Endometrium (tissue), 2 donors: Measurements from ENCODE around the gene ARFGAP1.

Experiments used
- FAIRE-seq: peaks from 2 replicates; lab custom pipeline; 2012; peaks lifted over from hg19 to GRCh38; lab: Jason Lieb, UNC
- donor health status: control.
- donor health status: control.

The ARFGAP1 gene

DNA sequence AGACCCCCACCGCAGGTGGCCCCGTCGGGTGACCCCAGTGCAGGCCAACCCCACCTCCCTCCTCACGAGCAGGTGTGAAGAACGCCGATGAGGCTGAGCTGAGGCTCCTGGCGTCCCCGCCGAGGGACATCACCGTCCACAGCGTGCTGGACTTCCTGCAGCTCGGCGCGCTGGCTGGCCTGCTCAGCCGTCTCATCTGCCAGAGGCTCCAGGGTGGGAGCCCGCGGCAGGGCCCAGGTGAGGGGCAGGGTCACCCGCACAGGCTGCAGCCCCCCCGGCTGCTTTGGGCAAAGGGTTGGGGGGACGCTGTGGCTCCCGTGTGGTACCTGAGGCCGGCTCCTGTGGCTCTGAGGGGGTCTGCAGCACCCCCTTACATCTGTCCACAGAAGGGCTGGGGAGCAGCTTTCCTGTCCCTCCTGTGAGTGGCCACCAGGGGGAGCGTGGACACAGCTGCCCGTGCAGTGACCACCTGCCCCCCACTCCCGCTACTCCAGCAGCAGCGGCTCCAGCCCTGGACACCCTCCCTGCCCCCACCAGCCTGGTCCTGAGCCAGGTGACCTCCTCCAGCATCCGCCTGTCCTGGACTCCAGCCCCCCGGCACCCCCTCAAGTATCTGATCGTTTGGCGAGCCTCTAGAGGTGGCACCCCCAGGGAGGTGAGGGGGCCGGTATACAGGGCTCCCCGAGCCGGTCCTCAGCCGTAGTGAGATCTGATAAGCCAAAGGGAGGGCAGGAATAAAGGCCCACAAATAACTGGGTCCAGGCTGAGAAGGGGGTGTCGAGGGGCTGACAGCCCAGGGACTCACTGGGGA is 36.9 kb downstream of the ARFGAP1 start:
- no peak for FAIRE-seq

DNA sequence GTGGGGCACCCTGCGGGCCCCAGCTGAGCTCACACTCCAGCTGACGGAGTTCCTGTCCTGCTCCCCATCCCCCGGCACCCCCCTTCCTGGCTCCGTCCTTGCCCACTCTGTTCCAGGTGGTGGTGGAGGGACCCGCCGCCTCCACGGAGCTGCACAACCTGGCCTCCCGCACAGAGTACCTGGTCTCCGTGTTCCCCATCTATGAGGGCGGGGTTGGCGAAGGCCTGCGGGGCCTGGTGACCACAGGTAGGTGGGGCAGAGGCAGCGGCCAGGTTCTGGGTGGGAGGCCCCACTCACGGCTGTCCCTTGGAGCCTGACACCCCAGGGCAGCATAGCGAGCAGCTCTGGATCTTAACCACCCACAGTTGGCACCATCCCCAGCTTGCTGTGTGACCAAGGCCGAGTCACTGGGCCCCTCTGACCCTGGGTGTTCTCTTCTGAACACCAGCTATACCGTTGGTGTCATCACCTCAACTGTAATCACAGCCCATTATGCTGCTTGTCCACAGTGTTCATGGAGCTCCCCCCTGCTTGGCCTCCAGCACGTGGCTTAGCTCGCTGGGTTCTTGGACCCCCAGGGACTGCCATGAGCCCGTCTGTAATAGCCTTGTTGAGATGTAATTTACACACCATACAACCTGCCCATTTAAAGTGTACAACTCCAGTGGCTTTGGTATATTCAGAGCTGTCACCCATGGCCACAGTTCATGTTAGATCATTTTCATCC is 37.8 kb downstream of the ARFGAP1 start:
- no peak for FAIRE-seq

DNA sequence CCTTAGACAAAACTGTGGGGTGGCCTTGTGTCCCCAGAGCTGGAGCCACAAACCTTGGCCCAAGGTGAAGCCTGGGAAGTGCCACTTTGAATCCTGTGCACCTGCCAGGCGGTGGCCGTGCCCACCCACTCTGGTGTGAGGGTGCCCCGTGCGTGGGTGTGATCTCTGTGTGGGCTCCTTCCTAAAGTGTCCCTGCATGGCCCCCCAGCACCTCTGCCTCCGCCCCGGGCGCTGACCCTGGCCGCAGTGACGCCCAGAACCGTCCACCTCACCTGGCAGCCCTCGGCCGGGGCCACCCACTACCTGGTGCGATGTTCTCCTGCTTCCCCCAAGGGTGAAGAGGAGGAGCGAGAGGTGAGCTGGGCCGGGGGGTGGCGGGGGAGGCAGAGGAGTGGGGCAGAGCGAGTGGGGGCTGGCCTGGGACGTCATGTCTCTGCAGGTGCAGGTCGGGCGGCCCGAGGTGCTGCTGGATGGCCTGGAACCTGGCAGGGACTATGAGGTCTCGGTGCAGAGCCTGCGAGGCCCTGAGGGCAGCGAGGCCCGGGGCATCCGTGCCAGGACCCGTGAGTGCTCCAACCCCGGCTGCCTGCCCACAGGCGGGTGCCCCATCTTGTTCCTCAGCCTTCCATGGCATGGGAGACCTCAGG is 38.7 kb downstream of the ARFGAP1 start:
- FAIRE-seq: no peak

DNA sequence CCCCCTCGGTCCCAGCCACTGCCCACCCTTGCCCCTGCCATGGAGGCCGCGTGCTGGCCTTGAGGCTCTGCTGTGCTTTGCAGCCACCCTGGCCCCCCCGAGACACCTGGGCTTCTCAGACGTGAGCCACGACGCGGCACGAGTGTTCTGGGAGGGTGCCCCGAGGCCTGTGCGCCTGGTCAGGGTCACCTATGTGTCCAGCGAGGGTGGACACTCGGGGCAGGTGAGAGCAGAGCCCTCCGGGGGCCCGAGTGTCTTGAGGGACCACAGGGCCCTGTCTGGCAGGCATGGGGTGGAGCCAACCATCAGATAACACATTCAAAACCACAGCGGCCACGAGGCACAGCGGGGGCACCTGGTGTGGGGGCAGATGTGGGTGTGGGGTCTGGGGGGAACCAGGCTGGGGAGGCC is 39.2 kb downstream of the ARFGAP1 start:
- FAIRE-seq: no peak

DNA sequence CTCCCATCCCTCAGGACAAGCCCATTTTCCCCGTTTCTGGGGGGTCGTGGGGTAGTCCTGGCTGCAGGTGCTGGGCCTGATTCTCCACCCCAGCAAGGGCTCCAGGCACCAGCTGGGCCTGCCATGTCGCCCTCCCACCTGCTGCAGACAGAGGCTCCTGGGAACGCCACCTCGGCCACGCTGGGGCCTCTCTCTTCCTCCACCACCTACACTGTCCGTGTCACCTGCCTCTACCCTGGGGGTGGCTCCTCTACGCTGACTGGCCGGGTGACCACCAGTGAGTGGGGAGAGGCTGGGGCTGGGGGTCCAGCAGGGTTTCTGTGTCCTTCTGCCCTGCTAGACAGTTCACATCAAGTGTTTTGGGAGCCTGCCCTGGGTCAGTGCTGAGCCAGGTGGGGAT is 39.7 kb downstream of the ARFGAP1 start:
- no peak for FAIRE-seq

DNA sequence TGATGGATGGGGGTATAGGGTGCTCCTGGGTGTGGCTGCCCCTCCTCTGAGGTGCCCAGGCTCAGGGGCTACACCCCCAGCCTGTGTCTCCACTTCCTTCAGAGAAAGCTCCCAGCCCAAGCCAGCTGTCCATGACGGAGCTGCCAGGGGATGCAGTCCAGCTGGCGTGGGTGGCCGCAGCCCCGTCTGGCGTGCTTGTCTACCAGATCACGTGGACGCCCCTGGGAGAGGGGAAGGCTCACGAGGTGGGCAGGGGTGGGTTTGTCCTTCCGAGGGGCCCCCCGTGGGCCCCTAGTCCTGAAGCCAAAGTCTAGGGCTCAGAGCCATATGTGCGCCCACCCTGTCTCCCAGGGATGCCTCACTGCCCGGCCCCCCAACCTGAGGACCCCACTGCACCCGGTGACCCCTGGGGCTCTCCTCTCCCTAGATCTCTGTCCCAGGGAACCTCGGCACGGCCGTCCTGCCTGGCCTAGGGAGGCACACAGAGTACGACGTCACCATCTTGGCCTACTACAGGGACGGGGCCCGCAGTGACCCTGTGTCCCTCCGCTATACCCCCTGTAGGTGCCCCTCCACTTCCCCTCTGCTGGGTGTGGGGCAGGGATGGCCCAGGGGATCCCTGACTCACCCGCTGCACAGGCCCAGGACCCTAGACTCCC is 40.2 kb downstream of the ARFGAP1 start:
- FAIRE-seq: no peak

DNA sequence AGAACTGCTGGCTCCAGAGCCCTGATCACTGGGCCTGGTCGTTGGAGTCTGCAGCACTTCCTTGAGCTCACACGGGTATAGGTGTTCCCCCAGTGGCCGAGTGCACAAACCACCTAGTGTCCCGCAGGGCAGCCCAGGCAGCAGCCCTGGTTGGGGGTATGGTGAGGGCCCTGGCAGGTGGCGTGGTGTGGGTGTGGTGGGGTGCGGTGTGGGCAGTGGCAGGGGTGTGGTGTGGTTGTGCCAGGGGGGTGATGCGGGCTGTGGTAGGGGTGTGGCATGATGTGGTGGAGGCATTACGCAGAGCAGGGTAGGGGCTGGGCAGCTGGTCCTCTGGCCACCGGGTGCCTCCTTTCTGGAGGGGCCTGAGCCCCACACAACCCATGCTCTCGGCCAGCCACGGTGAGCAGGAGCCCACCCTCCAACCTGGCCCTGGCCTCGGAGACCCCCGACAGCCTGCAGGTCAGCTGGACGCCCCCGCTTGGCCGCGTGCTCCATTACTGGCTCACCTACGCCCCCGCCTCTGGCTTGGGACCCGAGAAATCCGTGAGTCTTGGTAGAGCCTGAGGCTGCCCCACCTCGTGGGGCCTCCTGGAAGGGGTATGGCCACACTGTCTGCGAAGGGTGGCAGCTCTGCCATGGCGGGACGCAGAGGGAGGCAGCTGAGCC is 40.9 kb downstream of the ARFGAP1 start:
- no peak for FAIRE-seq

DNA sequence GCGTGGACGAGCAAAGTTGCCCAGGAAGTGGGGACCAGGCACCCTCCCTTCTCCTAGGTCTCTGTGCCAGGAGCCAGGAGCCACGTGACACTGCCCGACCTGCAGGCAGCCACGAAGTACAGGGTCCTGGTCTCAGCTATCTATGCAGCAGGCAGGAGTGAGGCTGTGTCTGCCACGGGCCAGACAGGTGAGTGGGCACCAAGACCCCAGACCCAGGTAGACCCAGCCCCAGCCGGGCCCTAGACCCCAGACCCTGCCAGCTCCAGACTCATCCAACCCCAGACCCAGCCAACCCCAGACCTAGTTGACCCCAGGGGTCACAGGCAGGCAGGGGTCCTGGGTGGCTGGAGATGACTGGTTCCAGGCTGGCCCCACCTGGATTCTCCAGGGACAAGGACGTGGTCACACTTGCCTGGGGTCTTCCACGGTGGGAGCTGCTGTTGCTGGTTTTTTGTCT is 41.4 kb downstream of the ARFGAP1 start:
- no peak for FAIRE-seq

DNA sequence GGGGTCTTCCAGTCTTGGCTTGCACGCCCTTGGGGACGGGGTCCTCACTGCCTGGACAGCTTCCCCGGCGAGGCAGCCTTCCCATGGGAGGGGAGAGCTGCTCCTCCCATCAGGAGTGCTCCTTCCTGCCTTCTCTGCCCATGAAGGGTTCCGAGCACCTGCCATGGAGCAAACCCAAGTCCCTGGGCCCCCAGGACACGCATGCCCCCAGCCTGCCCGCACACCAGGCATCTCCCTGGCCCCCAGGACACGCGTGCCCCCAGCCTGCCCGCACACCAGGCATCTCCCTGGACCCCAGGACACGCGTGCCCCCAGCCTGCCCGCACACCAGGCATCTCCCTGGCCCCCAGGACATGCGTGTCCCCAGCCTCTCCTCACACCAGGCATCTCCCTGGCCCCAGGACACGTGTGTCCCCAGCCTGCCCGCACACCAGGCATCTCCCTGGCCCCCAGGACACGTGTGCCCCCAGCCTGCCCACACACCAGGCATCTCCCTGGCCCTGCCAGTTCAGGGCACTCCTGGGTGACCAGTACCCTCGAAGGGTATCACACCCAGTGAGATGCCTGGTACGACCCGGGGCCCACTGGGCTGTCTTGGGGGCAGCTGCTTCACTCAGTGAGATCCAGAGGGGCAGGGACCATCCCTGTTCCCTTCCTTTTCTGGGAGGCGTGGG is 42.1 kb downstream of the ARFGAP1 start:
- no peak for FAIRE-seq

DNA sequence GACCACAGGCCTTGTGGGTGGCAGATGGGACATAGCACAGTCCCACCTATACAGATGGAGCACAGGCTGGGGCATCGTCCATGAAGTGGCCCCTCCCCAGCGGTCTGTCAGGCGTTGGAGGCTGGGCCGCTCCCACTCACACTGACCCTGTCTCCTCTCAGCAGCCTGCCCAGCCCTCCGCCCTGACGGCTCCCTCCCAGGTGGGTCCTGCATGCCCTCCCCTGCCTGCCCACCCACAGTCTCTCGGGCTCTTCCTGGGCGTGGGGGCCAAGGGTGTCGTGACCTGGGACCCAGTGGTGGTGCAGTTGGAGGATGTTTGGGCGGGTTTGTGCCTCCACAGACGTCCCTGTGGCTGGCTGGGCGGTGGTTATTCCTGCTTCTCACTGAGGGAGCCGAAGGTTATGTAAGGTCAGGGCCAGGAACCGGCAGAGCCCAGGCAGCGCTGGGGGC is 42.7 kb downstream of the ARFGAP1 start:
- FAIRE-seq: no peak

DNA sequence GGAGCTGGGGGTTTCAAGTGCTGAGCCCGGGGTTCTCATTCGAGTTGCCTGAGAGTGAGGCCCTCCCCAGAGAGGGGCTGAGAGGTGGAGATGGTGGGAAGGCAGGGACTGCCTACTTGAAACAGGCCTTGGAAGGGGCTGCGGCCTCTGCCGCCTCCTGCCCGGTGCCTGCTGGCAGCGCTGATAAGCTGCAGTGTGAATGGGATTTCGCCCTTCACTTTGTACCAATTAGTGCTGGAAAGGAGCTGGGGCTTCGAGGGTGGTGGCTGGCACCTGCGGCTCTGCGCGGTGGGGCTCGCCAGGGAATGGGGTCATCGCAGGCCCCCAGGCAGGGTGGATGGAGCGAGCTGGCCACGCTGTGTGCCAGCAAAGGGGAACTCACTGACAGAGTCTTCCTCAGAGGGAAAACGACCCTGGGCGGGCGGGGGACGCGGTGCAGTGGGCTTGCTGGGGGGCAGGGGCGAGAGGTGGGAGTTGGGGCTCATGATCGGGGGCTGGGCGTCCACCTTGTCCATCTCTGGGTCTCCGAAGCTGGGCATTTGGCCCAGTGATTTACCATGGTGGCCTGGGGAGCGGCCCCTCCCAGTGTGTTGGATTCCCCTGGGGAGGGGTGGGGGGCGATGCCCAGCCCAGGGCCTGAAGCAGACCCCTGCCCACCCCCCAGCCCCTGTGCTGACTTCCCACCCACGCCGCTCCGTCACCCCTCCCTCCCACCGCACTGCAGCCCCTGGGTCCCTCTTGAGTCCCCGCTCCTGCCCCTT is 43.3 kb downstream of the ARFGAP1 start:
- FAIRE-seq: no peak

DNA sequence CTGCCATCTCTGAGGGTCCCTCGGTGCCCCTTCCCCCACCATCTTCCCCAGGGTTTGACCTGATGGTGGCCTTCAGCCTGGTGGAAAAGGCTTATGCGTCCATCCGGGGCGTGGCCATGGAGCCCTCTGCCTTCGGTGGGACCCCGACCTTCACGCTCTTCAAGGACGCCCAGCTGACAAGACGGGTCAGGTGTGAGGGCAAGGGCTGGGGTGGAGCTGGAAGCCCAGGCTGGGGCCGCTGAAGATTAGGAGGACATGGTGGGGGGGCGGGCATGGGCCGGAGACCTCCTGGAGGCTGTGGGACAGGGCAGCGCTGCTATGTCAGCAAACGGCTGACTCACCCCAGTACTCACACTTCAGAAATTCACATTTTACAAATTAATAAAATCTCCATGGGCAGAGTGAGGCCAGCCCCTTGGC is 43.9 kb downstream of the ARFGAP1 start:
- no peak for FAIRE-seq

DNA sequence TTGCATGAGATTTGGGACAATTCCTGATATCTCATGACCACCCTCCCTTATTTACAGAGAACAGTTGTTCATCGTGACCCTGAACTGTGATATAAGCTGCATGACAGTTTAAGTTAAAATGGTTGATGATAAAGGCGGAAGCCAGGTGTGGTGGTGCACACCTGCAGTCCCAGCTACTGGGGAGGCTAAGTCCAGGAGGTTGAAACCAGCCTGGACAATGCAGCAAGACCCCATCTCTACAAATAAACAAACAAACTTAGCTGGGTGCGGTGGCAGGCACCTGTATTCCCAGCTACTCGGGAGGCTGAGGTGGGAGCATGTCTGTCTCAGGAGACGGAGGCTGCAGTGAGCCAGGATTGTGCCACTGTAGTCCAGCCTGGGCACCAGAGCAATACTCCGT is 44.4 kb downstream of the ARFGAP1 start:
- no peak for FAIRE-seq

DNA sequence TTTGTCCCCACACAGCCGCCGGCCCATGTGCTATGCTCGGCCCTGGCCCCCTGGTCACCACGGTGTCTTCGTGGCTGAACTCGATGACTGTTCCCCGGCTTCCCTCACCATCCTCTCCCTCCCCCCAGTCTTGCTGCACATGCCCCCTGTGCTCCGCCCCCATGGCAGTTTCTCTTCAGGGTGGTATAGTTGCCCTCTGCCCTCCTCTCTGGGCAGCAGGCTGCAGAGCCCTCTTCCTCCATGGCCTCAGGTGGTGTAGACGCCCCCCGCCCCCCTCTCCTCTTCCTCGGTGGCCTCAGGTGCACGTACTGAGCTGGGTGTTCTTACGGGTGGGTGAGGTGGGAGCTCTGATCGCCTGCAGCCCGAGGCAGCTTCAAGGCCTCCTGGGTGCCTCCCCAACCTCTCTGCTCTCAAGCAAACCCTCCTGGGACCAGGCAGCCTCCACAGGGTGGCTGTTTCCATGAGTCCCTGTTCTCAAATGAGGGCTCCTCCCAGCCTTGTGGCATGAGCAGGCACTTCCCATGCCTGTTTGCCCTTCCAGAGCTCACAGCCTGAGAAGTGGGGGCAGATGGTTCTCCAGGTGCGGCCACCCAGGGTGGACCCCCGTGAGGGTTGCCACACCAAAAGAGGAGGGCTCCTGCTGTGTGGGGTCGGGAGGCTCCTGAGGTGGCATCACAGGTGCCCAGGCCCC is 45.1 kb downstream of the ARFGAP1 start:
- FAIRE-seq: no peak

DNA sequence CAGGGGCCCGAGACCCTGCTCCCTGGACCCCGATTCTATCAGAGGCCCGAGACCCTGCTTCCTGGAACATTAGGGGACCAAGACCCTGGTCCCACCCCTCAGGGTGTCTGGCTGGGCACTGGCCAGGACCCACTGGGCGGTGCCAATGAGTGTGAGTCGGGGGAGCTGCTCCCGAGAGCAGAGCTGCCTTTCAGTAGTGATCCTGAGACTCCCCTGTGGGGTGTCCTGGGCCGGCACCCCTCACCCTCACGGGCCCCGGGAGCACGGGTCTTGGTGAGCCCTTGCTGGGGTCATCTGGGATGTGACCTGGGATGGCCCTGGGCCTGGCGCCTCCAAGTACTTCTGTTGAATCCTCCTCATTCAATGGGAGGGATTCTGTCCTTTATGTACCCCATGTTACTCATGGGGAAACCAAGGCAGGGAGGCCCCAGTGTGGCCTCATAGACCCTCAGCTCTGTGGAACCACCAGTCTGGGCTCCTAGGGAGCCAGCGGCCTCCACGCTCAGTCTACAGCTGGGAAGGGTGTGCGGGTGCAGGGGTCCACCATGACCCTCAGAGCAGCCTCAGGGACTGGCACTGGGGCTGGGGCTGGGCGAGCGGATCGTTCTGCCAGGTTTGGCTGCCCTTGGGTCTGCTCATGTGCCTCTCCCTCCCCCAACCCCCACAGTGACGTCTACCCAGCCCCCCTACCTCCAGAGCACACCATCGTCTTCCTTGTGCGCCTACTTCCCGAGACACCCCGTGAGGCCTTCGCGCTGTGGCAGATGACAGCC is 46.0 kb downstream of the ARFGAP1 start:
- FAIRE-seq: no peak

DNA sequence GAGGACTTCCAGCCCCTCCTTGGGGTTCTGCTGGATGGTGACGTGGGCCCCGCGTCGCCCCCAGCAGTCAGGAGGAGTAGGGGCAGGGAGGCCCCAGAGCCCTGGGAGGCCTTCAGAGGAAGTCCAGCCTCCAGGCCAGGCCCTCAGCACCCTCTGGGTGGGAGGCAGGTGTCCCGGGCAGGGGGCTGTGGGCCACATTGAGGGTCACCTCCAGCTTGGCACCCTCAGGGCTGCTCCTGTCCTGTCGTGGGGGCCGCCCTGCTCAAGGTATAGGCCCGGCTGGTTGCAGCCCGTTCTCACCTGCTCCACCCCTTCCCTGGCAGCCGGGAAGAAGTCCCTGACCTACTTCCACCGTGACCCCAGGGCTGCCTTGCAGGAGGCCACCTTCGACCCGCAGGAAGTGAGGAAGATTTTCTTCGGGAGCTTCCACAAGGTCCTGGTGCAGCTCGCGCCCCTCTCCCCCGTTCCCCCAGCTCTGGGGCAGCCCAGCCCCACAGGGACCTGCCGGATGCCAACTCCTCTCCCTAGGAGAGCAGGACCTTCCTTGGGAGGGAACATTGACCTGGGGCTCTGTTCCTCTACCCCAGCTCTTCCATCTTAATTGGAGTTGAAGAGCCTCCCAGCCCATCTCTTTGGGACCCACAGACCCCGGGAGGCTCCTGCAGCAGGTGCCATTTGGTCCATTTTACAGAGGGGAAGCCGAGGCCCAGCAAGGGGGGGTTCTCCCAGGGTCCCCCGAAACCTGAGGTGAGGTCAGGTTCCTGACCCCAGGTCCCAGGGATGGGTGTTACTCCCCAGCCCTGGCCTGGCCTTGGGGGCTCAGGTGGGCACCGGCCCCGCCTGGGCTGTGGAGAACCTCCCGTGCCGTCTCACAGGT is 46.8 kb downstream of the ARFGAP1 start:
- FAIRE-seq: no peak

DNA sequence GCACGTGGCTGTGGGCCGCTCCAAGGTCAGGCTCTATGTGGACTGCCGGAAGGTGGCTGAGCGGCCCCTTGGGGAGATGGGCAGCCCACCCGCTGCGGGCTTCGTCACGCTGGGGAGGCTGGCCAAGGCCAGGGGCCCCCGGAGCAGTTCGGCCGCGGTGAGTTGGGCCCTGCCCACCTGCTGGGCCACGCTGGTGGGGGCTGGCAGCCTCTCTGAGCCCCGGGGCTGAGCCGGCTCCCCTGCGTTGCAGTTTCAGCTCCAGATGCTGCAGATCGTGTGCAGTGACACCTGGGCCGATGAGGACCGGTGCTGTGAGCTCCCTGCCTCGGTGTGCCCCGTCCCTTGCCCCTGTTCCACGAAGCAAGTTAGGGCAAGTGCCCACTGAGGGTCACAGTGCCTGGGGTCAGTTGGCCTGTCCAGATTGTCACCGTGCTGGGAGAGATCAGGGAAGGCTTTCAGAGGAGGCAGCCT is 47.5 kb downstream of the ARFGAP1 start:
- FAIRE-seq: no peak

DNA sequence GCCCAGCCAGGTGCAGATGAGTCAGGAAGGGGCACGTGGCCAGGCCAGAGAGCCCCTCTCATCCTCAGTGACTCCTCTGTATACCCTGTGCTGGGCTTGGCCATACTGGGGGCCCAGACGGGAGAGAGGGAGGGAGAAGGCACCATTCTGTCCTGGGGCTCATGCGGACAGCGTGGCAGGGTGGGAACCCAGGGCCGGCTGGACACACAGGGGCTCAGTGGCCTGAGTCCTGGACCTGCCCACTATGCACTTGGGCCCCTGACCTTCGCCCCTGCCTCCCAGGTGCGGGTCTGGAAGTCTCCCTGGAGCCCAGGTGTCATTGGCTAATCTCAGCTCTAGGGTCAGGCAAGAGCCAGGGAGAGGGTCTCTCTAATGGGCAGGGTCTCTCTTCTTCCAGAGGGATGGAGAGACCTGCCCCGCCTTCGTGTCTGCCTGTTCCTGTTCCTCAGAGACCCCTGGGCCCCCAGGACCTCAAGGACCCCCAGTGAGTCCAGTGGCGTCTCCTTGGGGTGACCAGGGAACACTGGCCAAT is 48.1 kb downstream of the ARFGAP1 start:
- no peak for FAIRE-seq
